GM23338 (cell line): ENCODE measurements around the gene FTH1. TPM values are rescaled to one million over a fixed set of nuclear protein-coding genes. Genes with fewer than 3 reads are reported as not detected.

Source experiments
- ATAC-seq: fragments of 200-7000 bp; cut with Tn5 transposase; 3 replicates; pipeline ENCODE4 v1.9.1; 2020
- DNase-seq: peaks from one replicate; pipeline ENCODE4 v3.0.0-alpha.2; 2015; ENCODE audit warnings: low spot score
- H2AFZ ChIP-seq: fragments of 200-600 bp; sonication (generic); 2 replicates; pipeline ENCODE4 v1.8.0; 2016; ENCODE audit warnings: antibody characterized with exemption, mild to moderate bottlenecking, moderate library complexity
- H3F3A ChIP-seq: fragments of 200-600 bp; sonication (generic); replicated peaks from 2 replicates; pipeline ENCODE4 v1.8.0; 2017; ENCODE audit warnings: antibody characterized with exemption, mixed run types, low read depth
- H3K27ac ChIP-seq: fragments of 200-600 bp; sonication (generic); 2 replicates; pipeline ENCODE4 v1.6.1; 2016; ENCODE audit warnings: low read depth
- H3K27me3 ChIP-seq: fragments of 200-600 bp; sonication (generic); 2 replicates; pipeline ENCODE4 v1.8.0; 2016; ENCODE audit warnings: mild to moderate bottlenecking, mixed run types, moderate library complexity; ENCODE audit not compliant: insufficient read depth
- H3K36me3 ChIP-seq: fragments of 200-600 bp; sonication (generic); 2 replicates; pipeline ENCODE4 v1.8.0; 2016; ENCODE audit warnings: mild to moderate bottlenecking; ENCODE audit not compliant: insufficient read depth
- H3K4me1 ChIP-seq: fragments of 200-600 bp; sonication (generic); 2 replicates; pipeline ENCODE4 v1.8.0; 2016; ENCODE audit warnings: mild to moderate bottlenecking, moderate library complexity; ENCODE audit not compliant: insufficient read depth
- H3K4me2 ChIP-seq: fragments of 200-600 bp; sonication (generic); 2 replicates; pipeline ENCODE4 v1.7.1; 2017; ENCODE audit warnings: mixed run types
- H3K4me3 ChIP-seq: fragments of 200-600 bp; sonication (generic); 2 replicates; pipeline ENCODE4 v1.6.1; 2016; ENCODE audit warnings: mixed run types
- H3K79me2 ChIP-seq: fragments of 200-600 bp; sonication (generic); replicated peaks from 2 replicates; pipeline ENCODE4 v1.8.0; 2017; ENCODE audit warnings: mild to moderate bottlenecking; ENCODE audit not compliant: insufficient read depth
- H3K9me2 ChIP-seq: fragments of 200-600 bp; sonication (generic); 2 replicates; pipeline ENCODE4 v1.8.0; 2017; ENCODE audit not compliant: insufficient read depth
- H4K20me1 ChIP-seq: fragments of 200-600 bp; sonication (generic); replicated peaks from 2 replicates; pipeline ENCODE4 v1.8.0; 2017; ENCODE audit warnings: mild to moderate bottlenecking; ENCODE audit not compliant: insufficient read depth
- H3K27ac Mint-ChIP-seq: 2 replicates; pipeline ENCODE4 v1.8.0; 2020; ENCODE audit warnings: inconsistent platforms, mild to moderate bottlenecking, moderate library complexity, mixed read lengths
- H3K27me3 Mint-ChIP-seq: 3 replicates; pipeline ENCODE4 v1.8.0; 2022; ENCODE audit warnings: low read depth, mild to moderate bottlenecking, moderate library complexity, mixed read lengths, inconsistent platforms; ENCODE audit not compliant: insufficient read depth, poor library complexity
- H3K36me3 Mint-ChIP-seq: 3 replicates; pipeline ENCODE4 v1.8.0; 2021; ENCODE audit warnings: low read depth, mild to moderate bottlenecking, inconsistent platforms, moderate library complexity, mixed read lengths
- H3K4me1 Mint-ChIP-seq: 3 replicates; pipeline ENCODE4 v1.8.0; 2020; ENCODE audit warnings: mild to moderate bottlenecking, inconsistent platforms, mixed read lengths
- H3K4me3 Mint-ChIP-seq: 3 replicates; pipeline ENCODE4 v1.8.0; 2021; ENCODE audit warnings: moderate library complexity, mild to moderate bottlenecking, inconsistent platforms, mixed read lengths
- H3K9me3 Mint-ChIP-seq: 3 replicates; pipeline ENCODE4 v1.8.0; 2020; ENCODE audit warnings: moderate library complexity, mild to moderate bottlenecking, inconsistent platforms, mixed read lengths
- CREB1 ChIP-seq: fragments of 250-450 bp; sonication (Bioruptor Pico); IDR thresholded peaks from 2 replicates; pipeline ENCODE4 v1.5.0; 2020; ENCODE audit warnings: low read depth, mild to moderate bottlenecking, moderate library complexity
- ETS1 ChIP-seq: IDR thresholded peaks from 2 replicates; pipeline ENCODE4 v1.6.1; 2016; ENCODE audit warnings: antibody characterized with exemption
- EZH2 ChIP-seq: fragments of 200-600 bp; sonication (generic); IDR thresholded peaks from one replicate; pipeline ENCODE4 v1.8.0; 2017; ENCODE audit warnings: antibody characterized with exemption, mild to moderate bottlenecking, low read depth; ENCODE audit not compliant: unreplicated experiment
- STAT1 ChIP-seq: IDR thresholded peaks from one replicate; pipeline ENCODE4 v1.6.1; 2016; ENCODE audit warnings: antibody characterized with exemption; ENCODE audit not compliant: unreplicated experiment
- ZNF114 ChIP-seq: fragments of 250-450 bp; sonication (Bioruptor Pico); IDR thresholded peaks from 2 replicates; pipeline ENCODE4 v1.5.0; 2020; ENCODE audit warnings: mild to moderate bottlenecking, moderate library complexity
- ZNF331 ChIP-seq: fragments of 250-450 bp; sonication (Bioruptor Pico); IDR thresholded peaks from 2 replicates; pipeline ENCODE4 v1.5.0; 2020; ENCODE audit warnings: low read depth, mild to moderate bottlenecking, moderate library complexity
- polyA plus RNA-seq: library from polyadenylated mRNA; unstranded; fragments of >200 nt; fragmentation: Nextera tagmentation; extraction: Ambion mirVana; gene quantifications from 2 replicates; pipeline ENCODE4 v1.2.1, GENCODE V29; 2016
- total RNA-seq: library from RNA; depleted of rRNA; stranded (reverse); fragments of >200 nt; shearing (Covaris generic); gene quantifications from 2 replicates; pipeline ENCODE4 v1.2.3, GENCODE V29; 2014
- TF ChIP-seq, protein P1 (sequence below): fragments of 250-450 bp; sonication (Bioruptor Pico); IDR thresholded peaks from 2 replicates; pipeline ENCODE4 v1.5.0; 2020; ENCODE audit warnings: mild to moderate bottlenecking, moderate library complexity
- TF ChIP-seq, protein P2 (sequence below), 2 experiments: fragments of 200-600 bp in 1 of 2; sonication (generic) in 1 of 2; conservative IDR thresholded peaks; 2 replicates each; pipeline versions ENCODE4 v1.5.1 to v1.6.1; 2016 to 2017; ENCODE audit warnings: antibody characterized with exemption in 2 of 2, low read depth in 2 of 2, mild to moderate bottlenecking in 2 of 2, moderate library complexity in 1 of 2

Gene FTH1
- total and polyA plus RNA-seq, 2 experiments from 2014 or later, result 718 to 2,750 TPM

- Histone ChIP-seq H3K4me1 (peaks cover 28% of the 10 kb centered on the region), H3K4me3 (no peak overlapping the region), H3K27me3 (peaks cover 20% of the 10 kb centered on the region), H3K36me3 (no peaks in the 10 kb centered on the region), H4K20me1 (no peaks in the 10 kb centered on the region), H3K27ac (no peak overlapping the region), H3K4me2 (no peak overlapping the region), H3K79me2 (no peaks in the 10 kb centered on the region), H2AFZ (no peak overlapping the region), H3K9me2 (no peaks in the 10 kb centered on the region), H3F3A (peaks cover 8% of the 10 kb centered on the region; the same call in 1 of the 2 replicates)
- Mint-ChIP-seq H3K4me1 (peaks cover 44% of the 10 kb centered on the region), H3K27me3 (peaks cover 30% of the 10 kb centered on the region), H3K36me3 (no peaks in the 10 kb centered on the region; the same call in 2 of the 3 replicates), H3K27ac (no peak overlapping the region), H3K4me3 (no peak overlapping the region), H3K9me3 (no peaks in the 10 kb centered on the region; the same call in 2 of the 3 replicates)
- DNase-seq, result no peak
- ATAC-seq, result no peak
- no peak for TF ChIP-seq CREB1 (CRISPR knock-in tag)
- TF ChIP-seq, protein P1, sequence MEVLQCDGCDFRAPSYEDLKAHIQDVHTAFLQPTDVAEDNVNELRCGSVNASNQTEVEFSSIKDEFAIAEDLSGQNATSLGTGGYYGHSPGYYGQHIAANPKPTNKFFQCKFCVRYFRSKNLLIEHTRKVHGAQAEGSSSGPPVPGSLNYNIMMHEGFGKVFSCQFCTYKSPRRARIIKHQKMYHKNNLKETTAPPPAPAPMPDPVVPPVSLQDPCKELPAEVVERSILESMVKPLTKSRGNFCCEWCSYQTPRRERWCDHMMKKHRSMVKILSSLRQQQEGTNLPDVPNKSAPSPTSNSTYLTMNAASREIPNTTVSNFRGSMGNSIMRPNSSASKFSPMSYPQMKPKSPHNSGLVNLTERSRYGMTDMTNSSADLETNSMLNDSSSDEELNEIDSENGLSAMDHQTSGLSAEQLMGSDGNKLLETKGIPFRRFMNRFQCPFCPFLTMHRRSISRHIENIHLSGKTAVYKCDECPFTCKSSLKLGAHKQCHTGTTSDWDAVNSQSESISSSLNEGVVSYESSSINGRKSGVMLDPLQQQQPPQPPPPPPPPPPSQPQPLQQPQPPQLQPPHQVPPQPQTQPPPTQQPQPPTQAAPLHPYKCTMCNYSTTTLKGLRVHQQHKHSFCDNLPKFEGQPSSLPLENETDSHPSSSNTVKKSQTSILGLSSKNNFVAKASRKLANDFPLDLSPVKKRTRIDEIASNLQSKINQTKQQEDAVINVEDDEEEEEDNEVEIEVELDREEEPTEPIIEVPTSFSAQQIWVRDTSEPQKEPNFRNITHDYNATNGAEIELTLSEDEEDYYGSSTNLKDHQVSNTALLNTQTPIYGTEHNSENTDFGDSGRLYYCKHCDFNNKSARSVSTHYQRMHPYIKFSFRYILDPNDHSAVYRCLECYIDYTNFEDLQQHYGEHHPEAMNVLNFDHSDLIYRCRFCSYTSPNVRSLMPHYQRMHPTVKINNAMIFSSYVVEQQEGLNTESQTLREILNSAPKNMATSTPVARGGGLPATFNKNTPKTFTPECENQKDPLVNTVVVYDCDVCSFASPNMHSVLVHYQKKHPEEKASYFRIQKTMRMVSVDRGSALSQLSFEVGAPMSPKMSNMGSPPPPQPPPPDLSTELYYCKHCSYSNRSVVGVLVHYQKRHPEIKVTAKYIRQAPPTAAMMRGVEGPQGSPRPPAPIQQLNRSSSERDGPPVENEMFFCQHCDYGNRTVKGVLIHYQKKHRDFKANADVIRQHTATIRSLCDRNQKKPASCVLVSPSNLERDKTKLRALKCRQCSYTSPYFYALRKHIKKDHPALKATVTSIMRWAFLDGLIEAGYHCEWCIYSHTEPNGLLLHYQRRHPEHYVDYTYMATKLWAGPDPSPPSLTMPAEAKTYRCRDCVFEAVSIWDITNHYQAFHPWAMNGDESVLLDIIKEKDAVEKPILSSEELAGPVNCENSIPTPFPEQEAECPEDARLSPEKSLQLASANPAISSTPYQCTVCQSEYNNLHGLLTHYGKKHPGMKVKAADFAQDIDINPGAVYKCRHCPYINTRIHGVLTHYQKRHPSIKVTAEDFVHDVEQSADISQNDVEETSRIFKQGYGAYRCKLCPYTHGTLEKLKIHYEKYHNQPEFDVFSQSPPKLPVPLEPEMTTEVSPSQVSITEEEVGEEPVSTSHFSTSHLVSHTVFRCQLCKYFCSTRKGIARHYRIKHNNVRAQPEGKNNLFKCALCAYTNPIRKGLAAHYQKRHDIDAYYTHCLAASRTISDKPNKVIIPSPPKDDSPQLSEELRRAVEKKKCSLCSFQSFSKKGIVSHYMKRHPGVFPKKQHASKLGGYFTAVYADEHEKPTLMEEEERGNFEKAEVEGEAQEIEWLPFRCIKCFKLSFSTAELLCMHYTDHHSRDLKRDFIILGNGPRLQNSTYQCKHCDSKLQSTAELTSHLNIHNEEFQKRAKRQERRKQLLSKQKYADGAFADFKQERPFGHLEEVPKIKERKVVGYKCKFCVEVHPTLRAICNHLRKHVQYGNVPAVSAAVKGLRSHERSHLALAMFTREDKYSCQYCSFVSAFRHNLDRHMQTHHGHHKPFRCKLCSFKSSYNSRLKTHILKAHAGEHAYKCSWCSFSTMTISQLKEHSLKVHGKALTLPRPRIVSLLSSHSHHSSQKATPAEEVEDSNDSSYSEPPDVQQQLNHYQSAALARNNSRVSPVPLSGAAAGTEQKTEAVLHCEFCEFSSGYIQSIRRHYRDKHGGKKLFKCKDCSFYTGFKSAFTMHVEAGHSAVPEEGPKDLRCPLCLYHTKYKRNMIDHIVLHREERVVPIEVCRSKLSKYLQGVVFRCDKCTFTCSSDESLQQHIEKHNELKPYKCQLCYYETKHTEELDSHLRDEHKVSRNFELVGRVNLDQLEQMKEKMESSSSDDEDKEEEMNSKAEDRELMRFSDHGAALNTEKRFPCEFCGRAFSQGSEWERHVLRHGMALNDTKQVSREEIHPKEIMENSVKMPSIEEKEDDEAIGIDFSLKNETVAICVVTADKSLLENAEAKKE (CRISPR knock-in tag), result no peak
- TF ChIP-seq STAT1, result no peak
- no peak for TF ChIP-seq ZNF114 (CRISPR knock-in tag)
- no peak for TF ChIP-seq ETS1
- TF ChIP-seq ZNF331, result no peak
- TF ChIP-seq, protein P2, sequence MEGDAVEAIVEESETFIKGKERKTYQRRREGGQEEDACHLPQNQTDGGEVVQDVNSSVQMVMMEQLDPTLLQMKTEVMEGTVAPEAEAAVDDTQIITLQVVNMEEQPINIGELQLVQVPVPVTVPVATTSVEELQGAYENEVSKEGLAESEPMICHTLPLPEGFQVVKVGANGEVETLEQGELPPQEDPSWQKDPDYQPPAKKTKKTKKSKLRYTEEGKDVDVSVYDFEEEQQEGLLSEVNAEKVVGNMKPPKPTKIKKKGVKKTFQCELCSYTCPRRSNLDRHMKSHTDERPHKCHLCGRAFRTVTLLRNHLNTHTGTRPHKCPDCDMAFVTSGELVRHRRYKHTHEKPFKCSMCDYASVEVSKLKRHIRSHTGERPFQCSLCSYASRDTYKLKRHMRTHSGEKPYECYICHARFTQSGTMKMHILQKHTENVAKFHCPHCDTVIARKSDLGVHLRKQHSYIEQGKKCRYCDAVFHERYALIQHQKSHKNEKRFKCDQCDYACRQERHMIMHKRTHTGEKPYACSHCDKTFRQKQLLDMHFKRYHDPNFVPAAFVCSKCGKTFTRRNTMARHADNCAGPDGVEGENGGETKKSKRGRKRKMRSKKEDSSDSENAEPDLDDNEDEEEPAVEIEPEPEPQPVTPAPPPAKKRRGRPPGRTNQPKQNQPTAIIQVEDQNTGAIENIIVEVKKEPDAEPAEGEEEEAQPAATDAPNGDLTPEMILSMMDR (conservative IDR thresholded peaks at IDR 0.05; ENCODE audit: low read depth in 2 of 2), result no peak
- no peak for TF ChIP-seq EZH2
Observed at GRCh38 chr11:61921446-61921845, 46.0 kb downstream of the FTH1 start.
